NCI-H526 treated with DMSO at 0.1 percent for 48 hours (cell line): ENCODE results near the gene LHX5.

Experiments
- DNase-seq: peaks from one replicate; lab custom pipeline; 2025; lab: John Stamatoyannopoulos, UW

LHX5 gene

GRCh38 chr12:113439301-113439597 is 32.4 kb downstream of the LHX5 start:
- DNase-seq, result no peak

GRCh38 chr12:113438523-113439300 is 33.0 kb downstream of the LHX5 start:
- DNase-seq, result no peak

- no peak for DNase-seq
Measured at GRCh38 chr12:113437729-113438100, 34.0 kb downstream of the LHX5 start.

- DNase-seq, result no peak
Measured at GRCh38 chr12:113436993-113437728, 34.5 kb downstream of the LHX5 start.

GRCh38 chr12:113436586-113436985 is 35.1 kb downstream of the LHX5 start:
- no peak for DNase-seq

GRCh38 chr12:113435367-113435766 is 36.3 kb downstream of the LHX5 start:
- no peak for DNase-seq

- no peak for DNase-seq
Measured at GRCh38 chr12:113432986-113433385, 38.7 kb downstream of the LHX5 start.

GRCh38 chr12:113428482-113428881 is 43.2 kb downstream of the LHX5 start:
- DNase-seq, result no peak

GRCh38 chr12:113427882-113428281 is 43.8 kb downstream of the LHX5 start:
- DNase-seq, result no peak

GRCh38 chr12:113425960-113426453 is 45.7 kb downstream of the LHX5 start:
- no peak for DNase-seq

GRCh38 chr12:113424915-113425823 is 46.5 kb downstream of the LHX5 start:
- no peak for DNase-seq

GRCh38 chr12:113424456-113424855 is 47.2 kb downstream of the LHX5 start:
- no peak for DNase-seq

- no peak for DNase-seq
Measured at GRCh38 chr12:113422886-113423669, 48.6 kb downstream of the LHX5 start.

- no peak for DNase-seq
Measured at GRCh38 chr12:113422030-113422885, 49.4 kb downstream of the LHX5 start, which contains the start of gene SDSL. Gene SDSL, plus strand, starts transcription at chr12:113422380. Its CDS starts 5,603 bp downstream, at chr12:113427983.

- no peak for DNase-seq
Measured at GRCh38 chr12:113420996-113421595, 50.6 kb downstream of the LHX5 start.

- no peak for DNase-seq
Measured at GRCh38 chr12:113418213-113418879, 53.3 kb downstream of the LHX5 start.

- DNase-seq, result no peak
Measured at GRCh38 chr12:113416091-113416754, 55.4 kb downstream of the LHX5 start.

- DNase-seq, result no peak
Measured at GRCh38 chr12:113414519-113415038, 57.1 kb downstream of the LHX5 start.

- DNase-seq, result no peak
Measured at GRCh38 chr12:113413488-113413939, 58.2 kb downstream of the LHX5 start.
